DMS114 treated with DMSO at 0.1 percent for 48 hours (cell line): Measurements from ENCODE around the gene GPC1.

Experiments
- DNase-seq: peaks from one replicate; lab custom pipeline; 2025; ENCODE audit not compliant: unreplicated experiment; lab: John Stamatoyannopoulos, UW

GPC1 gene

GRCh38 chr2:240498171-240498957, 62.9 kb downstream of the GPC1 start:
- no peak for DNase-seq

- DNase-seq: no peak
Measured at GRCh38 chr2:240498958-240499260, 63.4 kb downstream of the GPC1 start.

- no peak for DNase-seq
Measured at GRCh38 chr2:240499309-240500301, 64.1 kb downstream of the GPC1 start.

GRCh38 chr2:240500561-240501423, 65.3 kb downstream of the GPC1 start:
- no peak for DNase-seq

- no peak for DNase-seq
Measured at GRCh38 chr2:240501531-240501991, 66.1 kb downstream of the GPC1 start.

- no peak for DNase-seq
Measured at GRCh38 chr2:240502059-240502429, 66.6 kb downstream of the GPC1 start.

GRCh38 chr2:240502430-240503121, 67.1 kb downstream of the GPC1 start:
- DNase-seq: no peak

- DNase-seq: no peak
Measured at GRCh38 chr2:240503375-240503774, 67.9 kb downstream of the GPC1 start.

GRCh38 chr2:240503848-240504247, 68.4 kb downstream of the GPC1 start:
- DNase-seq: no peak

GRCh38 chr2:240505910-240506309, 70.4 kb downstream of the GPC1 start:
- DNase-seq: no peak

- DNase-seq: no peak
Measured at GRCh38 chr2:240506406-240507059, 71.1 kb downstream of the GPC1 start.

- no peak for DNase-seq
Measured at GRCh38 chr2:240507060-240507777, 71.8 kb downstream of the GPC1 start.

- DNase-seq: no peak
Measured at GRCh38 chr2:240507778-240508251, 72.4 kb downstream of the GPC1 start.

- DNase-seq: no peak
Measured at GRCh38 chr2:240508832-240509545, 73.5 kb downstream of the GPC1 start.

GRCh38 chr2:240509667-240510512, 74.4 kb downstream of the GPC1 start:
- DNase-seq: no peak

GRCh38 chr2:240510513-240511210, 75.2 kb downstream of the GPC1 start:
- DNase-seq: no peak
